ENCODE data around the gene NR2E3. TPM values are rescaled to one million over a fixed set of nuclear protein-coding genes. Genes with fewer than 3 reads are reported as not detected.

NR2E3 gene
- total and polyA plus RNA-seq, 4 donors = 0.06 to 0.80 (median 0.30) TPM

DNA sequence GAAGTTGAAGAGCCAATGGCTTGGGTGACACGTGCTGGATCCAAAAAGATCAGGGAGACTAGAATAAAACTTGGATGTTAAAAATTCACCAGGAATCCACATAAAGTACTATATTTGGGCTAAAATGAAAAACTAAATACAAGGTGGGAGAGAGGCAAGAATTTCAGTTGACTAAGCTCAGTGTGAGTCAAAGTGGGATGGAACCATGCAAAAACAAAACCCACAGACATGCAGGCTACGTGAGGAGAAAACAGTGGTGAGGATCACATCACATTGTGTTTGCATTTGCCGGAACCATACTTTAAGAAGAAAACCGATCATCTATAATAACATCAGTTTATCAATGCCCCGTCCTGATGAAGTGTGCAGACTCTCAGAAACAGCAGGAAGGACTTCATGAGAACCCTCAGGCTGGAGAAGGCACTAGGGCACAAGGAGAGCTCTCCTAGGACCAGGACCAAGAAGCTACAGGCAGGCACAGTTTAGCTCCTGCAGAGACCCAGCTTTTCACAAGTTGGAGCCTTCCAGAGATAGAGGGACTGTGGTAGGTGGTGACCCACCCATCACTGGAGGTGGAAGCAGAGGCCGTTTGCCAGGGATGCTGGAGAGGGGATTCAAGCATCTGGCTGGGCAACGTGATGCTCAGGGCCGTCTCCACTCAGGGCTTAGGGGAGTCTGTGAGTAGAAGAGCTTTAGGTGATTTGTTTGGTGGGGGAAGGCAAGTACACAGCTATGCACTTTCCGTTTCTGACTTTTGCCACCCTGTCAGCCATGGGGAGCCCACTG lies 29.0 kb upstream of the NR2E3 start:
- TF ChIP-seq, protein P1, sequence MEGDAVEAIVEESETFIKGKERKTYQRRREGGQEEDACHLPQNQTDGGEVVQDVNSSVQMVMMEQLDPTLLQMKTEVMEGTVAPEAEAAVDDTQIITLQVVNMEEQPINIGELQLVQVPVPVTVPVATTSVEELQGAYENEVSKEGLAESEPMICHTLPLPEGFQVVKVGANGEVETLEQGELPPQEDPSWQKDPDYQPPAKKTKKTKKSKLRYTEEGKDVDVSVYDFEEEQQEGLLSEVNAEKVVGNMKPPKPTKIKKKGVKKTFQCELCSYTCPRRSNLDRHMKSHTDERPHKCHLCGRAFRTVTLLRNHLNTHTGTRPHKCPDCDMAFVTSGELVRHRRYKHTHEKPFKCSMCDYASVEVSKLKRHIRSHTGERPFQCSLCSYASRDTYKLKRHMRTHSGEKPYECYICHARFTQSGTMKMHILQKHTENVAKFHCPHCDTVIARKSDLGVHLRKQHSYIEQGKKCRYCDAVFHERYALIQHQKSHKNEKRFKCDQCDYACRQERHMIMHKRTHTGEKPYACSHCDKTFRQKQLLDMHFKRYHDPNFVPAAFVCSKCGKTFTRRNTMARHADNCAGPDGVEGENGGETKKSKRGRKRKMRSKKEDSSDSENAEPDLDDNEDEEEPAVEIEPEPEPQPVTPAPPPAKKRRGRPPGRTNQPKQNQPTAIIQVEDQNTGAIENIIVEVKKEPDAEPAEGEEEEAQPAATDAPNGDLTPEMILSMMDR (IDR thresholded peaks at IDR 0.05; ENCODE audit: control extremely low read depth, extremely low read depth) = no peak
- Histone ChIP-seq H3K4me3 (no peak overlapping the region), H3K36me3 (ENCODE audit: control insufficient read depth in 4 of 4, insufficient read depth in 4 of 4, low read length in 4 of 4) (peaks cover 0 to 2% (median 0%) of the 10 kb centered on the region in 4 donors), H3K9me3 (ENCODE audit: control insufficient read depth in 4 of 4, insufficient read depth in 3 of 4, low read length in 3 of 4) (no peaks in the 10 kb centered on the region), H3K27ac (ENCODE audit: low read depth in 1 of 2, low read length in 1 of 2) (no peak overlapping the region), H3K27me3 (ENCODE audit: control insufficient read depth in 3 of 3, insufficient read depth in 3 of 3, low read length in 2 of 3) (no peaks in the 10 kb centered on the region), H3K9ac (ENCODE audit: insufficient read depth in 1 of 2, low read length in 2 of 2) (no peak overlapping the region), H3K4me1 (ENCODE audit: control insufficient read depth in 5 of 5, insufficient read depth in 5 of 5, low read length in 5 of 5) (peaks cover 0 to 13% (median 0%) of the 10 kb centered on the region in 5 donors)
- DNase-seq (no peak), ATAC-seq (ENCODE audit: insufficient read depth, low FRiP score) (no peak)
- WGBS, 2 donors = 88 to 91% methylated on average over 9 of the region's 9 CpGs

DNA sequence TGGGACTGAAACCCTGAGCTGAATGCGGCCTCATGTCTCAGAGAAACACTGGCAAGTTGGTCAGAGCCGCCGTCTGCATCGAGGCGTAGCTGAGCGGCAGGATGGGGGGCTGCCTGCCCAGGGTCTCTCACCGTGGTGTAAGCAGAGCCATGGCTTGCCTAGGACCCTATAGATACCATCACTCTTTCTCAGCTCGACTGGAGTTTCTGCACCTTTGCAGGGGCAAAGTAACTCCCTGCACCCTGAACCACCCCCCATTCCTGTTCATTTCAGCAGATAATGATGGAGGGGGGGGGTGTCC lies 28.4 kb upstream of the NR2E3 start:
- no peak overlapping the region for H3K4me3 ChIP-seq
- no peak overlapping the region for H3K9ac ChIP-seq (ENCODE audit: insufficient read depth in 1 of 2, low read length in 2 of 2)
- peaks cover 0 to 2% (median 0%) of the 10 kb centered on the region in 4 donors for H3K36me3 ChIP-seq (ENCODE audit: control insufficient read depth in 4 of 4, insufficient read depth in 4 of 4, low read length in 4 of 4)
- H3K27me3 ChIP-seq (ENCODE audit: control insufficient read depth in 3 of 3, insufficient read depth in 3 of 3, low read length in 2 of 3) = no peaks in the 10 kb centered on the region
- DNase-seq = no peak
- no peak for ATAC-seq (ENCODE audit: insufficient read depth, low FRiP score)
- no peak overlapping the region for H3K27ac ChIP-seq (ENCODE audit: low read depth in 1 of 2, low read length in 1 of 2)
- H3K9me3 ChIP-seq (ENCODE audit: control insufficient read depth in 4 of 4, insufficient read depth in 3 of 4, low read length in 3 of 4) = no peaks in the 10 kb centered on the region
- WGBS, 2 donors = 91 to 92% methylated on average over 8 of the region's 8 CpGs
- TF ChIP-seq, protein P1 (IDR thresholded peaks at IDR 0.05; ENCODE audit: control extremely low read depth, extremely low read depth) = no peak
- H3K4me1 ChIP-seq (ENCODE audit: control insufficient read depth in 5 of 5, insufficient read depth in 5 of 5, low read length in 5 of 5) = peaks cover 0 to 13% (median 0%) of the 10 kb centered on the region in 5 donors

DNA sequence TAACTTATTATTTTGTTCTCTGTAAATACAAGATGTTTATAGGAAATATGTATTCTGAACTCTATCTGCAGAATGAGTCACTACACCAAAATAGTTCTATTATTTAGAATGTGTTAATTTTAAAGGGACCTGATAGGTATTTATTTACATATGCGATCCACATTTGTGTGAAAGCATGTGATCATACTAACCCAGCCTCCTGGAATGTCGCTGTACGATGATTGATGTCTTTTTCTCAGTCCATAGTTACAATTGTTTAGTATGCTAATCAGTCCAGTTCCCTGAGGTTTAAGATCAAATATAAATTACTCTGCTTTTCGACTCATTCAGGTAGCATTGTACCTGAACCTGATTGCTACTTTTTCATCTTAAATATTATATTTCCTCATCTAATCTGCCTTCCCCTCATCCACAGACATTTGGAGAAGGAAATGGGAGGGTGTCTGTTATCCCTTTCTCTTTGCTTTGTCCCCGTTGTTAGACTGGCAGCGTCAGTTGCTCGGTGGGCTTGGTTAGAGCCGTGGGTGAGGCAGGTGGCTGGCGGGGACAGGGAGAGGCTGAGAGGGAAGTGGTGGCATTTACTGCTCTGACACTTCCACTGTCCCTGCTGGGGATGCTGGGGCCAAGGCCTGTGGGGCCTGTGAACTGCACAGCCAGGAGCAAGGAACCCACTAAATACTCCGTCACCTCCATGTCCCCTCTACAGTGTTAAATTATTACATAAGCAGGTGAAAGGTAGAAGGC lies 27.8 kb upstream of the NR2E3 start:
- no peaks in the 10 kb centered on the region for H3K36me3 ChIP-seq (ENCODE audit: control insufficient read depth in 4 of 4, insufficient read depth in 4 of 4, low read length in 4 of 4)
- TF ChIP-seq, protein P1 (IDR thresholded peaks at IDR 0.05; ENCODE audit: control extremely low read depth, extremely low read depth) = no peak
- H3K27me3 ChIP-seq (ENCODE audit: control insufficient read depth in 3 of 3, insufficient read depth in 3 of 3, low read length in 2 of 3) = no peaks in the 10 kb centered on the region
- H3K4me3 ChIP-seq = no peak overlapping the region
- no peak for ATAC-seq (ENCODE audit: insufficient read depth, low FRiP score)
- peaks cover 0 to 13% (median 0%) of the 10 kb centered on the region in 5 donors for H3K4me1 ChIP-seq (ENCODE audit: control insufficient read depth in 5 of 5, insufficient read depth in 5 of 5, low read length in 5 of 5)
- H3K9ac ChIP-seq (ENCODE audit: insufficient read depth in 1 of 2, low read length in 2 of 2) = no peak overlapping the region
- DNase-seq = no peak
- no peaks in the 10 kb centered on the region for H3K9me3 ChIP-seq (ENCODE audit: control insufficient read depth in 4 of 4, insufficient read depth in 3 of 4, low read length in 3 of 4)
- WGBS, 2 donors = 68 to 78% methylated on average over 10 of the region's 10 CpGs
- no peak overlapping the region for H3K27ac ChIP-seq (ENCODE audit: low read depth in 1 of 2, low read length in 1 of 2)

Data from lung (tissue), 12 donors.